ENCODE measurements around the gene PSME4. TPM values are rescaled to one million over a fixed set of nuclear protein-coding genes. Genes with fewer than 3 reads are reported as not detected.
A peak's percentile ranks its signal among the peaks of the same experiment; 100 is the strongest.

Gene PSME4
- total RNA-seq, 1 experiment from 2014 or later = 87.4 TPM

- no peak overlapping the region for H4K91ac ChIP-seq (ENCODE audit: insufficient read length, low read depth, low read length)
- H3K23ac ChIP-seq (ENCODE audit: insufficient read length, low read depth, low read length) = no peak overlapping the region
- H2BK20ac ChIP-seq (ENCODE audit: low read depth, low read length, poor library complexity, severe bottlenecking) = no peak overlapping the region
- Mint-ChIP-seq H3K9me3 (no peaks in the 10 kb centered on the region; a peak in 1 of 5 replicates), H3K27me3 (ENCODE audit: low read depth) (no peaks in the 10 kb centered on the region), H3K36me3 (ENCODE audit: insufficient read depth in 1 of 3, low read depth in 3 of 3) (no peaks in the 10 kb centered on the region; a peak in 1 of 7 replicates), H3K4me1 (peaks cover 49 to 59% of the 10 kb centered on the region in 2 experiments), H3K4me3 (no peak overlapping the region; a peak in 1 of 5 replicates), H3K27ac (peak overlapping the region in 2 of 3 experiments; percentile 61 to 94; a peak in 4 of 7 replicates)
- H3K4me1 ChIP-seq (ENCODE audit: insufficient read depth, low read length) = peaks cover 2% of the 10 kb centered on the region; the same call in 1 of the 2 replicates
- no peaks in the 10 kb centered on the region for H3K9me3 ChIP-seq (ENCODE audit: control insufficient read depth, low read depth, low read length)
- peaks cover 46% of the 10 kb centered on the region; the same call in 1 of the 2 replicates for H3K79me2 ChIP-seq (ENCODE audit: insufficient read depth, low read length)
- no peak overlapping the region for H3K56ac ChIP-seq (ENCODE audit: insufficient read length, low read depth, low read length)
- no peak overlapping the region for H4K5ac ChIP-seq (ENCODE audit: insufficient read length, low read depth, low read length)
- H2AFZ ChIP-seq (ENCODE audit: low read length) = no peak overlapping the region
- no peak overlapping the region for H3K27ac ChIP-seq (ENCODE audit: insufficient read length, low read depth, low read length)
- no peak overlapping the region for H2AK5ac ChIP-seq (ENCODE audit: insufficient read length, low read length)
- no peak overlapping the region for H3K14ac ChIP-seq (ENCODE audit: insufficient read depth, low read length)
- DNase-seq = no peak
- TF ChIP-seq CTCF (conservative IDR thresholded peaks at IDR 0.05) = no peak
- no peaks in the 10 kb centered on the region for H3K79me1 ChIP-seq (ENCODE audit: insufficient read depth, low read depth, low read length, poor library complexity, severe bottlenecking)
- no peak overlapping the region for H3T11ph ChIP-seq (ENCODE audit: low read length)
- H3K9ac ChIP-seq (ENCODE audit: extremely low read depth, insufficient read length, low read length) = no peak overlapping the region
- no CpG with 5 or more reads among the region's 4 CpGs for WGBS (ENCODE audit: extremely low coverage, insufficient read length, low lambda C conversion rate)
- no peak overlapping the region for H2BK120ac ChIP-seq (ENCODE audit: low read depth, low read length, poor library complexity, severe bottlenecking)
- no peaks in the 10 kb centered on the region for H3K23me2 ChIP-seq (ENCODE audit: insufficient read length, low read depth, low read length, poor library complexity, severe bottlenecking)
- H2BK5ac ChIP-seq (ENCODE audit: insufficient read length, low read length) = no peak overlapping the region
- no peak overlapping the region for H3K4me2 ChIP-seq (ENCODE audit: insufficient read depth, insufficient read length, low read length)
- no peak overlapping the region for H4K8ac ChIP-seq (replicated peaks; ENCODE audit: insufficient read length, low read depth, low read length)
- no peak overlapping the region for H2BK12ac ChIP-seq (ENCODE audit: insufficient read length, low read depth, low read length)
- no peak overlapping the region for H2BK15ac ChIP-seq (ENCODE audit: low read depth, low read length)
- no peak overlapping the region for H3K18ac ChIP-seq (ENCODE audit: insufficient read length, low read depth, low read length)
- H4K20me1 ChIP-seq (ENCODE audit: control insufficient read depth, insufficient read depth, insufficient read length) = no peaks in the 10 kb centered on the region
- H3K4ac ChIP-seq (ENCODE audit: low read depth, low read length) = no peak overlapping the region
- no peaks in the 10 kb centered on the region for H3K27me3 ChIP-seq (ENCODE audit: insufficient read depth, low read length)
Measured at GRCh38 chr2:53960476-53960875, 10.3 kb downstream of the PSME4 start.
